ENCODE results near the gene AGBL1. TPM values are rescaled to one million over a fixed set of nuclear protein-coding genes. Genes with fewer than 3 reads are reported as not detected.

Gene AGBL1
- total RNA-seq, 6 experiments from 2014 or later = not detected

DNA sequence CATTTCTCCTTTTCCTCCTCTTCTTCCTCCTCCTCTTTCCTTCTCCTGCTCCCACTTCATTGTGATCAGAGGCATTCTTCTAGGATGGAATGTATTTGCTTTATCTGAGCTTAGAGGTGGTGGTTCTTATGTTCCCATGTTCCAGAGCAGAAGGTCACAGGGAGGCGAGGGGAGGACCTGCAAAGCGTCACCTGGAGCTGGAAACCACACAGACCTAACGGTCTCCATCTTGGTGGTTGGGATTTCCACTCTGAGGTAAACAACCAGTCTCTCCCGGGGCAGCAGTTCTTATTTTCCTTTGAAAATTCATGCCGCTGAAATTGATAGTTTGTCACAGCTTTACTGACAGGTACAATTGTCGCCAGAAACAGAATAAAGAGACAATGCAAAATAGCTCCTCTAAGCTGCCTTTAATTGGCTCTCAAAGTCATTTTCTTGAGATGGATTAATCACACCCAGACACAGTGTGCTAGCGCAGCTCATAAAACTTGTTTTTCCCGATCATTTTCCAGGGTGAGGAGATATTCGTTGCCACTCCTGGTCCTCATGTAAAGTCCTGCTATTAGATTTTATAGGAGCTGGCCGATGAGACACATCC is 16.9 kb upstream of the AGBL1 start:
- TF ChIP-seq POLR2A (IDR thresholded peaks at IDR 0.05) = no peak
- TF ChIP-seq, protein P1, sequence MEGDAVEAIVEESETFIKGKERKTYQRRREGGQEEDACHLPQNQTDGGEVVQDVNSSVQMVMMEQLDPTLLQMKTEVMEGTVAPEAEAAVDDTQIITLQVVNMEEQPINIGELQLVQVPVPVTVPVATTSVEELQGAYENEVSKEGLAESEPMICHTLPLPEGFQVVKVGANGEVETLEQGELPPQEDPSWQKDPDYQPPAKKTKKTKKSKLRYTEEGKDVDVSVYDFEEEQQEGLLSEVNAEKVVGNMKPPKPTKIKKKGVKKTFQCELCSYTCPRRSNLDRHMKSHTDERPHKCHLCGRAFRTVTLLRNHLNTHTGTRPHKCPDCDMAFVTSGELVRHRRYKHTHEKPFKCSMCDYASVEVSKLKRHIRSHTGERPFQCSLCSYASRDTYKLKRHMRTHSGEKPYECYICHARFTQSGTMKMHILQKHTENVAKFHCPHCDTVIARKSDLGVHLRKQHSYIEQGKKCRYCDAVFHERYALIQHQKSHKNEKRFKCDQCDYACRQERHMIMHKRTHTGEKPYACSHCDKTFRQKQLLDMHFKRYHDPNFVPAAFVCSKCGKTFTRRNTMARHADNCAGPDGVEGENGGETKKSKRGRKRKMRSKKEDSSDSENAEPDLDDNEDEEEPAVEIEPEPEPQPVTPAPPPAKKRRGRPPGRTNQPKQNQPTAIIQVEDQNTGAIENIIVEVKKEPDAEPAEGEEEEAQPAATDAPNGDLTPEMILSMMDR (IDR thresholded peaks at IDR 0.05) = no peak
- ATAC-seq = no peak
- 71% methylated on average over 10 of the region's 10 CpGs for WGBS (ENCODE audit: insufficient coverage, low coverage, low lambda C conversion rate, missing lambda C conversion rate)
- Histone ChIP-seq H3K36me3 (no peaks in the 10 kb centered on the region), H3K27me3 (no peaks in the 10 kb centered on the region), H3K4me1 (no peaks in the 10 kb centered on the region), H3K4me3 (no peak overlapping the region), H3K27ac (no peak overlapping the region), H3K9me3 (no peaks in the 10 kb centered on the region)
- DNase-seq = no peak
- intact Hi-C loops (cut with DNase I) = no loop called here

- intact Hi-C loops (cut with DNase I) = no loop called here
- H3K4me1 ChIP-seq = no peaks in the 10 kb centered on the region
- H3K9me3 ChIP-seq = no peaks in the 10 kb centered on the region
- DNase-seq (no peak), ATAC-seq (no peak)
- TF ChIP-seq, protein P1 (IDR thresholded peaks at IDR 0.05) = no peak
- no peak for TF ChIP-seq POLR2A (IDR thresholded peaks at IDR 0.05)
- no peak overlapping the region for H3K4me3 ChIP-seq
- no peak overlapping the region for H3K27ac ChIP-seq
- no peaks in the 10 kb centered on the region for H3K27me3 ChIP-seq
- WGBS (ENCODE audit: insufficient coverage, low coverage, low lambda C conversion rate, missing lambda C conversion rate) = 63% methylated on average over 13 of the region's 13 CpGs
- H3K36me3 ChIP-seq = no peaks in the 10 kb centered on the region
These were observed 16.1 kb upstream of the AGBL1 start for GRCh38 chr15:86063356-86064095.

GRCh38 chr15:86064326-86064725 is 15.3 kb upstream of the AGBL1 start:
- no peaks in the 10 kb centered on the region for H3K36me3 ChIP-seq
- no peaks in the 10 kb centered on the region for H3K4me1 ChIP-seq
- 49% methylated on average over 4 of the region's 8 CpGs for WGBS (ENCODE audit: insufficient coverage, low coverage, low lambda C conversion rate, missing lambda C conversion rate)
- no peak overlapping the region for H3K27ac ChIP-seq
- no peaks in the 10 kb centered on the region for H3K27me3 ChIP-seq
- no peak for DNase-seq
- TF ChIP-seq, protein P1 (IDR thresholded peaks at IDR 0.05) = no peak
- no peak for TF ChIP-seq POLR2A (IDR thresholded peaks at IDR 0.05)
- H3K4me3 ChIP-seq = no peak overlapping the region
- no peak for ATAC-seq
- H3K9me3 ChIP-seq = no peaks in the 10 kb centered on the region
- intact Hi-C loops (cut with DNase I) = no loop called here

GRCh38 chr15:86066174-86066834 is 13.4 kb upstream of the AGBL1 start:
- intact Hi-C loops (cut with DNase I) = no loop called here
- Histone ChIP-seq H3K27ac (no peak overlapping the region), H3K36me3 (no peaks in the 10 kb centered on the region), H3K4me3 (no peak overlapping the region), H3K4me1 (no peaks in the 10 kb centered on the region), H3K27me3 (no peaks in the 10 kb centered on the region), H3K9me3 (no peaks in the 10 kb centered on the region)
- no peak for DNase-seq
- WGBS (ENCODE audit: insufficient coverage, low coverage, low lambda C conversion rate, missing lambda C conversion rate) = 49% methylated on average over 2 of the region's 6 CpGs
- TF ChIP-seq, protein P1 (IDR thresholded peaks at IDR 0.05) = no peak
- no peak for TF ChIP-seq POLR2A (IDR thresholded peaks at IDR 0.05)
- ATAC-seq = no peak

Data from right lobe of liver (tissue), 6 donors.